Transverse colon (tissue), 4 donors: ENCODE data around the gene PKP1. TPM values are rescaled to one million over a fixed set of nuclear protein-coding genes. Genes with fewer than 3 reads are reported as not detected.

ENCODE experiments used
- DNase-seq: peaks from one replicate; pipeline ENCODE4 v3.0.0-alpha.2; 2019
- H3K27ac ChIP-seq, 4 donors: fragments of 200-600 bp; sonication (generic); 2 replicates each; pipeline ENCODE4 v1.5.1; 2016 to 2018; ENCODE audit warnings: inconsistent platforms in 4 of 4
- H3K27me3 ChIP-seq: fragments of 200-600 bp; sonication (generic); 2 replicates; pipeline ENCODE4 v1.5.1; 2017; ENCODE audit warnings: inconsistent platforms
- H3K36me3 ChIP-seq, 4 donors: fragments of 200-600 bp; sonication (generic); 2 replicates each; pipeline ENCODE4 v1.5.1; 2017 to 2019; ENCODE audit warnings: inconsistent platforms in 4 of 4
- H3K4me1 ChIP-seq, 4 donors: fragments of 200-600 bp; sonication (generic); 2 replicates each; pipeline ENCODE4 v1.5.1; 2017 to 2020; ENCODE audit warnings: inconsistent platforms in 4 of 4
- H3K4me3 ChIP-seq, 4 donors: fragments of 200-600 bp; sonication (generic); 1 replicate in 1 of 4; 2 replicates in 3 of 4; pipeline versions ENCODE4 v1.5.1 to v1.6.1; 2017 to 2019; ENCODE audit warnings: inconsistent platforms in 4 of 4
- H3K9me3 ChIP-seq, 2 donors: fragments of 200-600 bp; sonication (generic); 2 replicates each; pipeline ENCODE4 v1.5.1; 2017 to 2019; ENCODE audit warnings: inconsistent platforms in 2 of 2
- CTCF ChIP-seq, 5 experiments: fragments of 200-600 bp in 3 of 5; fragments of 450-650 bp in 2 of 5; sonication (generic) in 3 of 5; IDR thresholded peaks; 1 replicate in 2 of 5; 2 replicates in 3 of 5; pipeline ENCODE4 v1.5.1; 2016 to 2017; ENCODE audit warnings: antibody characterized with exemption in 5 of 5, inconsistent platforms in 3 of 5, mild to moderate bottlenecking in 2 of 5, moderate library complexity in 1 of 5
- EP300 ChIP-seq: sonication (generic); formaldehyde crosslinking; IDR thresholded peaks from one replicate; pipeline ENCODE4 v1.6.1; 2017; ENCODE audit warnings: antibody characterized with exemption, low read depth
- POLR2A ChIP-seq: fragments of 450-650 bp; IDR thresholded peaks from one replicate; pipeline ENCODE4 v1.6.1; 2016; ENCODE audit warnings: antibody characterized with exemption, mild to moderate bottlenecking, moderate library complexity
- POLR2AphosphoS5 ChIP-seq, 3 donors: sonication (generic); formaldehyde crosslinking; IDR thresholded peaks; one replicate each; pipeline ENCODE4 v1.6.1; 2016; ENCODE audit warnings: antibody characterized with exemption in 3 of 3
- WGBS, 2 donors: methylation state at CpG; one replicate each; pipeline ENCODE4 v1.1.5; 2018; ENCODE audit warnings: low coverage in 1 of 2; 5-methylcytosine and 5-hydroxymethylcytosine counted together
- in situ Hi-C, 4 donors: fragments of 200-750 bp; cut with MboI; loops; one replicate each; pipeline versions ENCODE4 v1.15.0 to v1.15.1; 2017; ENCODE audit warnings: low sequenced_read_pairs in 3 of 4, low pct_ligation_motif_present in 1 of 4, low pct_unique_long_range_greater_than_20kb in 1 of 4
- intact Hi-C: fragments of 100-400 bp; cut with DNase I; formaldehyde crosslinking; loops from one replicate; pipeline ENCODE4 v1.15.1; 2023; ENCODE audit warnings: low total_unique reads
- total RNA-seq, 4 donors: library from RNA; depleted of rRNA; stranded (reverse); fragments of >200 nt; gene quantifications; one replicate each; pipeline ENCODE4 v1.1.0, GENCODE V29; 2016

The PKP1 gene
- total RNA-seq, 4 donors from 2014 or later: 0.14 to 0.32 TPM; not detected in 2

GRCh38 chr1:201296352-201296751 lies 13.0 kb downstream of the PKP1 start:
- intact Hi-C loops: no loop called here
- Histone ChIP-seq H3K9me3 (no peaks in the 10 kb centered on the region), H3K4me3 (no peak overlapping the region), H3K27ac (no peak overlapping the region), H3K36me3 (no peaks in the 10 kb centered on the region), H3K27me3 (no peaks in the 10 kb centered on the region), H3K4me1 (peaks cover 6 to 20% (median 16%) of the 10 kb centered on the region in 4 donors)
- TF ChIP-seq POLR2AphosphoS5 (IDR thresholded peaks at IDR 0.05) (no peak), EP300 (no peak), POLR2A (no peak), CTCF (IDR thresholded peaks at IDR 0.05) (no peak)
- 87% methylated on average over 4 of the region's 4 CpGs; no CpG with 5 or more reads in 1 of the 2 donors for WGBS, 2 donors
- no peak for DNase-seq
- in situ Hi-C loops: no loop called here

GRCh38 chr1:201298396-201299381 lies 15.4 kb downstream of the PKP1 start:
- WGBS, 2 donors: 83% methylated on average over 4 of the region's 7 CpGs; no CpG with 5 or more reads in 1 of the 2 donors
- Histone ChIP-seq H3K27ac (peak overlapping the region in 1 of 4 donors; percentile 23), H3K27me3 (no peaks in the 10 kb centered on the region), H3K9me3 (no peaks in the 10 kb centered on the region), H3K4me3 (no peak overlapping the region), H3K36me3 (no peaks in the 10 kb centered on the region), H3K4me1 (peaks cover 11 to 25% (median 18%) of the 10 kb centered on the region in 4 donors)
- no peak for TF ChIP-seq POLR2AphosphoS5 (IDR thresholded peaks at IDR 0.05)
- no peak for TF ChIP-seq EP300
- TF ChIP-seq POLR2A: no peak
- TF ChIP-seq CTCF (IDR thresholded peaks at IDR 0.05): no peak
- peak; percentile 52 for DNase-seq
- intact Hi-C loops (no loop called here), in situ Hi-C loops (no loop called here)

- DNase-seq: peak; percentile 63
- in situ Hi-C loops: no loop called here
- WGBS, 2 donors: 81% methylated on average over 6 of the region's 6 CpGs; no CpG with 5 or more reads in 1 of the 2 donors
- peak overlapping the region in 1 of 4 donors; percentile 23 for H3K27ac ChIP-seq
- no peaks in the 10 kb centered on the region for H3K9me3 ChIP-seq
- peaks cover 11 to 25% (median 18%) of the 10 kb centered on the region in 4 donors for H3K4me1 ChIP-seq
- TF ChIP-seq POLR2A (no peak), EP300 (no peak), POLR2AphosphoS5 (IDR thresholded peaks at IDR 0.05) (no peak), CTCF (IDR thresholded peaks at IDR 0.05) (no peak)
- H3K36me3 ChIP-seq: no peaks in the 10 kb centered on the region
- no peak overlapping the region for H3K4me3 ChIP-seq
- intact Hi-C loops: no loop called here
- no peaks in the 10 kb centered on the region for H3K27me3 ChIP-seq
Observed at GRCh38 chr1:201299968-201300367, 16.7 kb downstream of the PKP1 start.

- WGBS, 2 donors: 73% methylated on average over 4 of the region's 4 CpGs; no CpG with 5 or more reads in 1 of the 2 donors
- Histone ChIP-seq H3K27ac (peak overlapping the region in 1 of 4 donors; percentile 23), H3K36me3 (no peaks in the 10 kb centered on the region), H3K4me1 (peaks cover 11 to 25% (median 18%) of the 10 kb centered on the region in 4 donors), H3K4me3 (no peak overlapping the region), H3K27me3 (no peaks in the 10 kb centered on the region), H3K9me3 (no peaks in the 10 kb centered on the region)
- in situ Hi-C loops (no loop called here), intact Hi-C loops (no loop called here)
- no peak for DNase-seq
- TF ChIP-seq POLR2AphosphoS5 (IDR thresholded peaks at IDR 0.05): no peak
- TF ChIP-seq CTCF (IDR thresholded peaks at IDR 0.05): no peak
- TF ChIP-seq POLR2A: no peak
- no peak for TF ChIP-seq EP300
Observed at GRCh38 chr1:201300641-201301040, 17.3 kb downstream of the PKP1 start.
